ENCODE measurements around the gene MYMX. TPM values are rescaled to one million over a fixed set of nuclear protein-coding genes. Genes with fewer than 3 reads are reported as not detected.

MYMX gene
- total RNA-seq, 1 experiment from 2014 or later, result 1.8 TPM

- DNase-seq (ENCODE audit: low read depth, low spot score) (no peak), ATAC-seq (no peak)
- in situ Hi-C loops (cut with HindIII; ENCODE audit: low pct_unique_long_range_greater_than_20kb, low sequenced_read_pairs) (no loop called here), intact Hi-C loops (cut with micrococcal nuclease; ENCODE audit: unreplicated experiment) (no loop called here)
- CTCF ChIA-PET, result no interaction called here
- Histone ChIP-seq H3K4me3 (ENCODE audit: low read depth in 2 of 2, low read length in 2 of 2) (no peak overlapping the region), H3K27ac (ENCODE audit: low read length) (peak overlapping the region; percentile 68; the same call in 1 of the 2 replicates), H3K36me3 (ENCODE audit: control insufficient read depth, insufficient read depth, low read length) (no peaks in the 10 kb centered on the region), H3K9me3 (ENCODE audit: control insufficient read depth, insufficient read depth, low read depth, low read length) (no peaks in the 10 kb centered on the region), H3K4me1 (ENCODE audit: control insufficient read depth, insufficient read depth, low read length) (peaks cover 30% of the 10 kb centered on the region), H3K27me3 (ENCODE audit: control insufficient read depth, insufficient read depth, low read length) (no peaks in the 10 kb centered on the region)
- TF ChIP-seq REST (IDR thresholded peaks at IDR 0.05; ENCODE audit: insufficient read depth in 1 of 2, low read depth in 2 of 2, low read length in 1 of 2), result no peak
- no peak for TF ChIP-seq CTCF (IDR thresholded peaks at IDR 0.05)
- no peak for TF ChIP-seq SIN3A (IDR thresholded peaks at IDR 0.05; ENCODE audit: borderline replicate concordance, insufficient read depth, low read depth, low read length)
- no peak for TF ChIP-seq POLR2AphosphoS5 (IDR thresholded peaks at IDR 0.05; ENCODE audit: low read depth, low read length)
- TF ChIP-seq TCF7L2 (IDR thresholded peaks at IDR 0.05; ENCODE audit: low read depth, low read length), result no peak
- POLR2A ChIA-PET, result interaction anchor here (0.6 kb wide), 2 partner anchors 22 to 35 kb away, joined by 3 to 5 read pairs; no protein-coding TSS in a partner anchor
- BruUV-seq (replicated peaks), result no TSS peak
Measured at GRCh38 chr6:44202332-44202971, 14.3 kb upstream of the MYMX start.

- in situ Hi-C loops (cut with HindIII; ENCODE audit: low pct_unique_long_range_greater_than_20kb, low sequenced_read_pairs) (no loop called here), intact Hi-C loops (cut with micrococcal nuclease; ENCODE audit: unreplicated experiment) (no loop called here)
- Histone ChIP-seq H3K27me3 (ENCODE audit: control insufficient read depth, insufficient read depth, low read length) (no peaks in the 10 kb centered on the region), H3K4me1 (ENCODE audit: control insufficient read depth, insufficient read depth, low read length) (peaks cover 30% of the 10 kb centered on the region), H3K36me3 (ENCODE audit: control insufficient read depth, insufficient read depth, low read length) (no peaks in the 10 kb centered on the region), H3K27ac (ENCODE audit: low read length) (peak overlapping the region; percentile 68), H3K4me3 (ENCODE audit: low read depth in 2 of 2, low read length in 2 of 2) (no peak overlapping the region), H3K9me3 (ENCODE audit: control insufficient read depth, insufficient read depth, low read depth, low read length) (no peaks in the 10 kb centered on the region)
- ChIA-PET CTCF (no interaction called here), POLR2A (interaction anchor here (0.6 kb wide), 2 partner anchors 23 to 34 kb away, joined by 3 to 5 read pairs; no protein-coding TSS in a partner anchor)
- DNase-seq (ENCODE audit: low read depth, low spot score), result no peak
- BruUV-seq (replicated peaks), result no TSS peak
- TF ChIP-seq SIN3A (IDR thresholded peaks at IDR 0.05; ENCODE audit: borderline replicate concordance, insufficient read depth, low read depth, low read length), result no peak
- no peak for TF ChIP-seq TCF7L2 (IDR thresholded peaks at IDR 0.05; ENCODE audit: low read depth, low read length)
- TF ChIP-seq CTCF (IDR thresholded peaks at IDR 0.05), result no peak
- no peak for TF ChIP-seq POLR2AphosphoS5 (IDR thresholded peaks at IDR 0.05; ENCODE audit: low read depth, low read length)
- no peak for TF ChIP-seq REST (IDR thresholded peaks at IDR 0.05; ENCODE audit: insufficient read depth in 1 of 2, low read depth in 2 of 2, low read length in 1 of 2)
- no peak; the same call in 1 of the 2 replicates for ATAC-seq
Measured at GRCh38 chr6:44202972-44203750, 13.6 kb upstream of the MYMX start.
